K562 (cell line): ENCODE results near the gene CHN2. TPM values are rescaled to one million over a fixed set of nuclear protein-coding genes. Genes with fewer than 3 reads are reported as not detected.

Experiments
- ATAC-seq: fragments of 200-7000 bp; cut with Tn5 transposase; 3 replicates; pipeline ENCODE4 v1.9.1; 2020; ENCODE audit warnings: moderate library complexity
- BruUV-seq: library from RNA; stranded (reverse); fragments of 400-500 nt; replicated peaks from 2 replicates; lab custom pipeline; 2021; lab: Mats Ljungman, UMichigan
- CTCF ChIA-PET: fragments of 300-600 bp; formaldehyde crosslinking; extraction: SDS; loops from one replicate; lab custom pipeline; 2021; ENCODE audit warnings: low intra/inter-chr PET ratio; lab: Yijun Ruan, JAX
- POLR2A ChIA-PET: fragments of 300-600, 350-650 bp; sonication (Branson Sonifier 250); formaldehyde crosslinking; extraction: SDS; loops from one replicate; lab custom pipeline; 2021; ENCODE audit warnings: antibody characterized with exemption, inconsistent platforms; lab: Yijun Ruan, JAX
- DNase-seq, 4 experiments: peaks; one replicate each; pipeline versions ENCODE4 v3.0.0 to v3.0.0-alpha.2; 2011 to 2018; ENCODE audit warnings: low spot score in 3 of 4, mixed read lengths in 3 of 4; ENCODE audit errors: extremely low read depth in 1 of 4
- FAIRE-seq: peaks from 2 replicates; lab custom pipeline; 2011; peaks lifted over from hg19 to GRCh38; lab: Jason Lieb, UNC
- H2AFZ ChIP-seq: 2 replicates; pipeline ENCODE4 v1.6.0; 2011; ENCODE audit warnings: low read depth, low read length, control low read depth, inconsistent platforms
- H3K27ac ChIP-seq: fragments of 200-600 bp; 3 replicates; pipeline ENCODE4 v1.8.0; 2011; ENCODE audit warnings: low read depth, mild to moderate bottlenecking, control low read depth, inconsistent platforms, low read length, moderate library complexity, mixed read lengths; ENCODE audit errors: extremely low read depth
- H3K27me3 ChIP-seq, 2 experiments: fragments of 300-600 bp in 1 of 2; 2 replicates in 1 of 2; 3 replicates in 1 of 2; pipeline versions ENCODE4 v1.6.0 to v1.8.0; 2011; ENCODE audit warnings: inconsistent platforms in 2 of 2, low read length in 2 of 2, mild to moderate bottlenecking in 1 of 2, mixed read lengths in 1 of 2, moderate library complexity in 1 of 2; ENCODE audit not compliant: control insufficient read depth in 2 of 2, insufficient read depth in 2 of 2
- H3K36me3 ChIP-seq: fragments of 300-600 bp; 3 replicates; pipeline ENCODE4 v1.8.0; 2011; ENCODE audit warnings: mild to moderate bottlenecking, low read length, inconsistent platforms; ENCODE audit not compliant: control insufficient read depth, insufficient read depth
- H3K4me1 ChIP-seq, 2 experiments: fragments of 200-600 bp in 1 of 2; replicated peaks in 1 of 2; 2 replicates in 1 of 2; 3 replicates in 1 of 2; pipeline versions ENCODE4 v1.5.1 to v1.8.0; 2011; ENCODE audit warnings: inconsistent platforms in 2 of 2, low read length in 2 of 2, mild to moderate bottlenecking in 1 of 2, mixed read lengths in 1 of 2, moderate library complexity in 1 of 2; ENCODE audit not compliant: control insufficient read depth in 2 of 2, insufficient read depth in 2 of 2
- H3K4me2 ChIP-seq: 2 replicates; pipeline ENCODE4 v1.6.1; 2011; ENCODE audit warnings: low read length, control low read depth, inconsistent platforms, mixed read lengths; ENCODE audit not compliant: insufficient read depth
- H3K4me3 ChIP-seq: fragments of 200-600 bp; sonication (generic), shearing (Covaris generic); 2 replicates; pipeline ENCODE4 v1.5.1; 2016; ENCODE audit warnings: control low read depth, inconsistent platforms
- H3K79me2 ChIP-seq: fragments of 200-600 bp; 3 replicates; pipeline ENCODE4 v1.8.0; 2011; ENCODE audit warnings: low read length, inconsistent platforms; ENCODE audit not compliant: control insufficient read depth, insufficient read depth
- H3K9ac ChIP-seq, 2 experiments: 2 replicates each; pipeline versions ENCODE4 v1.6.0 to v1.6.1; 2011; ENCODE audit warnings: low read depth in 2 of 2, low read length in 2 of 2, control low read depth in 1 of 2, inconsistent platforms in 1 of 2, mild to moderate bottlenecking in 1 of 2, mixed read lengths in 1 of 2; ENCODE audit not compliant: insufficient read depth in 1 of 2
- H3K9me1 ChIP-seq: one replicate; pipeline ENCODE4 v1.6.0; 2011; ENCODE audit warnings: inconsistent platforms, mild to moderate bottlenecking, low read length, moderate library complexity; ENCODE audit not compliant: control insufficient read depth, insufficient read depth
- H3K9me3 ChIP-seq: replicated peaks from 2 replicates; pipeline ENCODE4 v1.5.1; 2011; ENCODE audit warnings: low read depth, low read length, inconsistent platforms; ENCODE audit not compliant: control insufficient read depth, insufficient read depth
- H4K20me1 ChIP-seq: replicated peaks from 2 replicates; pipeline ENCODE4 v1.6.1; 2011; ENCODE audit warnings: low read length, inconsistent platforms, mixed read lengths; ENCODE audit not compliant: control insufficient read depth, insufficient read depth
- EP300 ChIP-seq: IDR thresholded peaks from 2 replicates; pipeline ENCODE4 v1.6.1; 2012; ENCODE audit warnings: low read length, improper control_type of control experiment
- IFI16 ChIP-seq: fragments of 250-450 bp; sonication (Bioruptor Pico); IDR thresholded peaks from 2 replicates; pipeline ENCODE4 v2.1.2; 2022; ENCODE audit warnings: mild to moderate bottlenecking, inconsistent platforms
- POLR3A ChIP-seq: IDR thresholded peaks from 2 replicates; pipeline ENCODE4 v1.6.1; 2011; ENCODE audit warnings: borderline replicate concordance, mild to moderate bottlenecking, moderate library complexity; ENCODE audit not compliant: insufficient read length, insufficient read depth; ENCODE audit errors: extremely low read depth
- TSHZ1 ChIP-seq: fragments of 250-450 bp; sonication (Bioruptor Pico); IDR thresholded peaks from 2 replicates; pipeline ENCODE4 v1.4.0; 2020; ENCODE audit warnings: mild to moderate bottlenecking, moderate library complexity
- WGBS: fragments of 100-300 bp; shearing (Covaris generic); methylation state at CpG from one replicate; pipeline ENCODE4 v1.1.6; 2016; ENCODE audit warnings: low coverage, mixed read lengths; ENCODE audit not compliant: insufficient coverage; ENCODE audit errors: missing lambda C conversion rate; 5-methylcytosine and 5-hydroxymethylcytosine counted together
- in situ Hi-C: fragments of 300-500 bp; cut with MboI; formaldehyde crosslinking; loops from 4 replicates; pipeline ENCODE4 v1.15.0; 2018; ENCODE audit warnings: inconsistent platforms, mixed read lengths
- intact Hi-C: fragments of 100-400 bp; cut with micrococcal nuclease; formaldehyde crosslinking; loops from 2 replicates; pipeline ENCODE4 v1.14.2; 2022
- polyA plus RNA-seq, 8 experiments: library from polyadenylated mRNA; depleted of rRNA in 4 of 8; stranded (reverse) in 5 of 8; unstranded in 3 of 8; fragments of >200 nt; fragmentation: Nextera tagmentation in 2 of 8; fragmentation: Illumina TruSeq in 1 of 8; extraction: Ambion mirVana in 2 of 8; extraction: Trizol in 1 of 8; gene quantifications; 2 replicates each; pipeline versions ENCODE4 v1.2.1 to v1.2.3, GENCODE V29; 2011 to 2014; ENCODE audit warnings: inconsistent platforms in 1 of 8, missing spikeins in 1 of 8
- total RNA-seq, 7 experiments: library from RNA; depleted of rRNA in 6 of 7; stranded (reverse); fragments of >200 nt in 6 of 7; fragmentation: Illumina TruSeq in 2 of 7; extraction: Trizol in 2 of 7; gene quantifications; 2 replicates each; pipeline versions ENCODE4 v1.2.1 to v1.2.3, GENCODE V29; 2011 to 2021; ENCODE audit warnings: low replicate concordance in 1 of 7

CHN2 gene
- total and polyA plus RNA-seq, 9 of the 15 experiments (the other 6 are each of a cell fraction or from before 2014, with no cell fraction given): 0.12 to 2.1 (median 0.31) TPM; not detected in 1

- H4K20me1 ChIP-seq: no peaks in the 10 kb centered on the region
- ATAC-seq (no peak), DNase-seq (no peak), FAIRE-seq (no peak)
- H3K27ac ChIP-seq: no peak overlapping the region
- intact Hi-C loops (no loop called here), in situ Hi-C loops (no loop called here)
- no peak overlapping the region for H3K4me3 ChIP-seq
- no peak overlapping the region for H3K4me2 ChIP-seq
- no peak overlapping the region for H2AFZ ChIP-seq
- TF ChIP-seq EP300: no peak
- TF ChIP-seq POLR3A: no peak
- no peak for TF ChIP-seq IFI16 (CRISPR knock-in tag)
- no peak for TF ChIP-seq TSHZ1 (CRISPR knock-in tag)
- ChIA-PET POLR2A (interaction anchor here (0.7 kb wide), 1 partner anchor 113 kb away, joined by 3 read pairs; no protein-coding TSS in a partner anchor), CTCF (no interaction called here)
- BruUV-seq: no TSS peak
- WGBS: 3% methylated on average over 4 of the region's 4 CpGs
- no peaks in the 10 kb centered on the region for H3K9me1 ChIP-seq
- no peaks in the 10 kb centered on the region for H3K79me2 ChIP-seq
- H3K36me3 ChIP-seq: no peaks in the 10 kb centered on the region
- H3K4me1 ChIP-seq: no peaks in the 10 kb centered on the region
- H3K9ac ChIP-seq: no peak overlapping the region
- no peaks in the 10 kb centered on the region for H3K9me3 ChIP-seq
- peaks cover 7 to 31% of the 10 kb centered on the region in 2 experiments; a peak in 3 of 5 replicates for H3K27me3 ChIP-seq
Measured at GRCh38 chr7:29398011-29398410, 203.4 kb downstream of the CHN2 start.
